ENCODE measurements around the gene C2CD3.

Gene C2CD3

DNA sequence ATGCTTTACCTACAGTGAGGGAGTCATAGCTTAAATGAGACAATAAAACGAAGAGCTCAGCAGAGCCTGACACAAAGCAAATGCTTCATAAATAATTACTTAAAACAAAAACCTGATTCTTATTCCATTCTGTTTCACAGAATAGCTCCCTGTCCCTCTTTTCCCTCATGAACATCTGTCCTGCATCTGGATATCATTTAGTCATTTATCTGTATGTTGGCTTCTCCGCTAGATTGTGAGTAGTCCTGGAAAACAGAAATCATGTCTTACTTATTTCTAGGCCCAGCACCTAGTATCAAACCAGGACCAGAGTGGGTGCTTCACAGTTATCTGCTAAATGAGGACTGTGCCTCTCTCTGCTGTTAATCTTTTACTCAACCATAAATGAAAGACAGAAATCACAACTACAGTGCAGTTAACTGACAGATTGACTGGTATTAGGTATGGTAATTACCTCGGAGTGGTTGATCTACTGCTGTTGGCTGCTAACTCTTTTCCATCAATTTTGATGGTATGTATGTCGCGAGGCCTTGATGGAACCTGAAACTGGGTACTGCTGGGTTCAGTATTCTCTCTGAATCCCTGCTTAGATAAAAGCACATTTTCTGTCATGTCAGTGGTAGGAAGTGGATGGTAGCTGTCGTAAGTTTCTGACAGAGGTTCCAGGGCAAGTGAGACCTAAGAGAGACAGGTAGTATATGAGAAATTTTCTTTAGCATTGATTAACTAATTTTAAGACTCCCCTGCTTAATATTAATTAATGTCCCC, 31.5 kb downstream of the C2CD3 start:
- peaks cover 0 to 16% (median 7%) of the 10 kb centered on the region in 4 donors for H3K4me1 ChIP-seq
- no peak for TF ChIP-seq CTCF (IDR thresholded peaks at IDR 0.05)
- H3K36me3 ChIP-seq = peaks cover 0 to 11% (median 0%) of the 10 kb centered on the region in 3 donors
- H3K4me3 ChIP-seq = no peak overlapping the region
- no peak for DNase-seq
- H3K27me3 ChIP-seq = no peaks in the 10 kb centered on the region
- intact Hi-C loops (cut with DNase I; ENCODE audit: low total_unique reads) = no loop called here
- H3K27ac ChIP-seq = no peak overlapping the region
- no peaks in the 10 kb centered on the region for H3K9me3 ChIP-seq

- intact Hi-C loops (cut with DNase I; ENCODE audit: low total_unique reads) = no loop called here
- Histone ChIP-seq H3K27ac (peak overlapping the region in 1 of 2 donors; percentile 3), H3K4me1 (peaks cover 0 to 16% (median 7%) of the 10 kb centered on the region in 4 donors), H3K36me3 (peaks cover 0 to 11% (median 0%) of the 10 kb centered on the region in 3 donors), H3K27me3 (no peaks in the 10 kb centered on the region), H3K4me3 (no peak overlapping the region), H3K9me3 (no peaks in the 10 kb centered on the region)
- TF ChIP-seq CTCF (IDR thresholded peaks at IDR 0.05) = no peak
- DNase-seq = no peak
Measured at GRCh38 chr11:74138572-74138971, 32.2 kb downstream of the C2CD3 start.

- Histone ChIP-seq H3K27me3 (no peaks in the 10 kb centered on the region), H3K27ac (peak overlapping the region in 1 of 2 donors; percentile 3), H3K9me3 (no peaks in the 10 kb centered on the region), H3K4me3 (no peak overlapping the region), H3K36me3 (peaks cover 0 to 15% (median 2%) of the 10 kb centered on the region in 3 donors), H3K4me1 (peaks cover 0 to 16% (median 7%) of the 10 kb centered on the region in 4 donors)
- DNase-seq = no peak
- TF ChIP-seq CTCF (IDR thresholded peaks at IDR 0.05) = no peak
- intact Hi-C loops (cut with DNase I; ENCODE audit: low total_unique reads) = no loop called here
Measured at GRCh38 chr11:74138021-74138420, 32.8 kb downstream of the C2CD3 start.

- intact Hi-C loops (cut with DNase I; ENCODE audit: low total_unique reads) = no loop called here
- Histone ChIP-seq H3K27ac (no peak overlapping the region), H3K9me3 (no peaks in the 10 kb centered on the region), H3K27me3 (no peaks in the 10 kb centered on the region), H3K4me1 (peaks cover 0 to 16% (median 7%) of the 10 kb centered on the region in 4 donors), H3K4me3 (no peak overlapping the region), H3K36me3 (peaks cover 0 to 42% (median 15%) of the 10 kb centered on the region in 3 donors)
- TF ChIP-seq CTCF (IDR thresholded peaks at IDR 0.05) = no peak
- no peak for DNase-seq
Measured at GRCh38 chr11:74135127-74135840, 35.5 kb downstream of the C2CD3 start.

DNA sequence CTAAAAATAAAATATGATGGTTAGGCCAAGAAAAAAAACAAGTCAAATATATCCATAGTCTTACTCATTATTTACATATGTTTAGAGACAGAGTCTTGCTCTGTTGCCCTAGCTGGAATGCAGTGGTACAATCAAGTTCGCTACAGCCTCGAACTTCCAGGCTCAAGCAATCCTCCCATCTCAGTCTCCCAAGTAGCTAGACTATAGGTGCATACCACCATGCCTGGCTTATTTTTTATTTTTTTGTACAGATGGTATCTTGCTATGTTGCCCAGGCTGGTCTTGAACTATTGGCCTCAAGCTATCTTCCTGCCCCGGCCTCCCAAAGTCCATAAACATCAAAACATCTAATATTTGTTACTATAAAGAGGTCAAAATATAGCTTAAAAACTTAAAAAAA, 36.1 kb downstream of the C2CD3 start:
- intact Hi-C loops (cut with DNase I; ENCODE audit: low total_unique reads) = no loop called here
- H3K36me3 ChIP-seq = peaks cover 0 to 44% (median 15%) of the 10 kb centered on the region in 3 donors
- no peak for TF ChIP-seq CTCF (IDR thresholded peaks at IDR 0.05)
- no peak for DNase-seq
- no peaks in the 10 kb centered on the region for H3K27me3 ChIP-seq
- no peak overlapping the region for H3K4me3 ChIP-seq
- H3K27ac ChIP-seq = no peak overlapping the region
- H3K4me1 ChIP-seq = peaks cover 0 to 16% (median 7%) of the 10 kb centered on the region in 4 donors
- no peaks in the 10 kb centered on the region for H3K9me3 ChIP-seq
